ENCODE results near the gene STAT3. TPM values are rescaled to one million over a fixed set of nuclear protein-coding genes. Genes with fewer than 3 reads are reported as not detected.

STAT3 gene
- total RNA-seq, 4 donors from 2014 or later = 178 to 219 (median 191) TPM

DNA sequence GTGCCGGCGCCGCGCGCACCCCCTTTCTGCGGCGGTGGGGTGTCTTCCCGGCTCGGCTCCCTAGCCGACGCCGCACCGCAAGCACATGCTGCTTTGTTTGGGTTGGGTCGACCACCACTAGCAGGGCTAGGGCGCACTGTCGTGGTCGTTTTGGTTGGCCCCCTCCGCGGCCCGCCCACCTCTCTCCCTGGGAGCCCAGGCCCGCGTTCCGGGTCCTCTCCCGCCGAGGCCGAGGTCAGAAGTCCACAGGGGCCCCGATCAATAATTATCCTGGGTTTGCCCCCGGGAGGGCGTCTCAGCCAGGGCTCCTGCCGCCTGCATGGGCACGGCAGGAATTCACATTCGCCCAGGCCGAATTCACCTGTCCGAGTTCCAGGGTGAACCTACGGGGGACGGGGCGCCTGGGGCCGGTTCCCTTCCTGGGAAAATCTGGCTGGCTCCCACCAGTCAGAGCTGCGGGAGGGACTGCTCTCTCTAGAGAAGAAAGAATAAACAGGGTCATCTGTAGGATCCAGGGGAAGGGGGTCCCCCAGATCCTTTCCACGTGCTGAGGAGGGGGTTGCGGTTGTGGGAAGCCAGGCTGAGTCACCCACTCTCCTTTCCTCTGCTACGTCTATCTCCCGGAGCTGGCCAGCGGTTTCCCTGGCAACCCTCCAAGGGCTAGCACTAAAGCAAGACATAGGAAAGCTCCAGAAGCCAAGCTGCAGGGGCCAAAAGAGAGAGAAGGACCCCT is 111.5 kb downstream of the STAT3 start:
- Histone ChIP-seq H3K27ac (peak overlapping the region; percentile 87 to 94 (median 94)), H3K9me3 (no peaks in the 10 kb centered on the region), H3K27me3 (no peaks in the 10 kb centered on the region), H3K4me3 (peak overlapping the region; percentile 88 to 98 (median 96)), H3K4me1 (peaks cover 0 to 26% (median 4%) of the 10 kb centered on the region in 4 donors), H3K36me3 (no peaks in the 10 kb centered on the region)
- peak; percentile 38 to 78 (median 60) for DNase-seq
- no peak for TF ChIP-seq POLR2A (IDR thresholded peaks at IDR 0.05)
- TF ChIP-seq, protein P1, sequence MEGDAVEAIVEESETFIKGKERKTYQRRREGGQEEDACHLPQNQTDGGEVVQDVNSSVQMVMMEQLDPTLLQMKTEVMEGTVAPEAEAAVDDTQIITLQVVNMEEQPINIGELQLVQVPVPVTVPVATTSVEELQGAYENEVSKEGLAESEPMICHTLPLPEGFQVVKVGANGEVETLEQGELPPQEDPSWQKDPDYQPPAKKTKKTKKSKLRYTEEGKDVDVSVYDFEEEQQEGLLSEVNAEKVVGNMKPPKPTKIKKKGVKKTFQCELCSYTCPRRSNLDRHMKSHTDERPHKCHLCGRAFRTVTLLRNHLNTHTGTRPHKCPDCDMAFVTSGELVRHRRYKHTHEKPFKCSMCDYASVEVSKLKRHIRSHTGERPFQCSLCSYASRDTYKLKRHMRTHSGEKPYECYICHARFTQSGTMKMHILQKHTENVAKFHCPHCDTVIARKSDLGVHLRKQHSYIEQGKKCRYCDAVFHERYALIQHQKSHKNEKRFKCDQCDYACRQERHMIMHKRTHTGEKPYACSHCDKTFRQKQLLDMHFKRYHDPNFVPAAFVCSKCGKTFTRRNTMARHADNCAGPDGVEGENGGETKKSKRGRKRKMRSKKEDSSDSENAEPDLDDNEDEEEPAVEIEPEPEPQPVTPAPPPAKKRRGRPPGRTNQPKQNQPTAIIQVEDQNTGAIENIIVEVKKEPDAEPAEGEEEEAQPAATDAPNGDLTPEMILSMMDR (IDR thresholded peaks at IDR 0.05) = no peak

DNA sequence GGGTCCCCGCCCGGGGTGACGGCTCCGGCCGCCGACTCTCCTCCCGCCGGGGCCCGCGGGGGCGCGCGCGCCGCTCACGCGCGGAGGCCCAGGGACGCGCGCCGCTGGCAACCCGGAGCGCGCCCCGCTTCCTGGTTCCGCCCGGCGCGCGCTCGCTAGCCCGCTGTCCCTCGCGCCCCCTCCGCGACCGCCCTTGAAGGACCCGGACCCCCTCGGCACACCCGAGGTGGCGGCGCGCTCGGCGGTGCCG is 112.0 kb downstream of the STAT3 start, which contains the start of gene STAT5B:
TSS of gene STAT5B (minus strand) at position 33 of the 250 bp plus-strand sequence. CDS start 44,264 bp downstream, outside the sequence.
- Histone ChIP-seq H3K27me3 (no peaks in the 10 kb centered on the region), H3K4me3 (peak within 1 kb of the TSS; percentile 88 to 98 (median 96)), H3K4me1 (peaks cover 0 to 26% (median 4%) of the 10 kb centered on the region in 4 donors), H3K27ac (peak within 1 kb of the TSS; percentile 87 to 94 (median 94)), H3K36me3 (no peaks in the 10 kb centered on the region), H3K9me3 (no peaks in the 10 kb centered on the region)
- peak; percentile 61 to 86 (median 85) for DNase-seq
- TF ChIP-seq POLR2A (IDR thresholded peaks at IDR 0.05) = peak in 1 of 2 donors; percentile 89
- TF ChIP-seq, protein P1 (IDR thresholded peaks at IDR 0.05) = no peak

DNA sequence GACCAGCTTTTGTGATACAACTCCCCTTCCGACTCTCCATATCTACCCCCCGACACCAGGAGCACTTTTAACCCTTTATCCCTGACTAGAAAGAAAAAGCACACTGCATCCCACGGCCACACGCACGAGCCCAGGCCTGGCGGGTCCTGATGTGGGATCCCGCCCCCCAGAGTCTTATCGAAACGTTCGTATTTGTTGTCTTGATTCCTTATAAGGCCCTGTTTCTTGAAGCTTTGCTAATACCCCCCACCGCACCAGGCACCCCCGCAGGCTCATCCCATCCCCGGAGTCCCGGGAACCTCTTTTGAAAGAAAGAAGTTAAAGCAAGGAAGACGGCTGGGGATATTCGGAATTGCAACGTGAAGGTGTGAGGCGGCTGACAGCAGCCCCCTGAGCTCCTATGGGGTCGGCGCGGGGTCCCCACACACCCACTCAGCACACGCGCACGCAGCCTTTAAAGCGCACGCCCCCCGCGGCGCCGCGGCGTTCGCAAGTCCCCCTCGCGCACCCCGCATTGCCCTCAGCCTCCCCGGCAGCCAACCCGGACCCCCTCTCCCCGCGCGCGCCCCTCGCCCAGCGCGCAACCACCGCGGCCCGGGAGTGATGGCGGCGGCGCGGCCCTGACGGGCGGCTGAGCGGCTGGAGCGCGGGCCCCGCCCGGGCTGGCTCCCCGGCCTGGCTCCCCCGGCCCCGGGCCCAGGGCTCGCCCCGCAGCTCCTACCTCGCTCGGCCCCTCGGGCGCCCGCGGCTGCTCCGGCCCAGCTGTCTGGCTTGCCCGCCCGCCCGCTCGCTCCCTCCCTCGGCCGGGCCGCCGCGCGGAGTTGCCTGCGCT is 112.5 kb downstream of the STAT3 start:
- Histone ChIP-seq H3K9me3 (no peaks in the 10 kb centered on the region), H3K36me3 (no peaks in the 10 kb centered on the region), H3K4me1 (peaks cover 0 to 26% (median 4%) of the 10 kb centered on the region in 4 donors), H3K4me3 (peak overlapping the region; percentile 88 to 98 (median 96)), H3K27ac (peak overlapping the region; percentile 87 to 94 (median 94)), H3K27me3 (no peaks in the 10 kb centered on the region)
- no peak for TF ChIP-seq POLR2A (IDR thresholded peaks at IDR 0.05)
- TF ChIP-seq, protein P1 (IDR thresholded peaks at IDR 0.05) = no peak
- peak in 1 of 3 donors; percentile 41 for DNase-seq

- H3K4me1 ChIP-seq = peaks cover 0 to 29% (median 4%) of the 10 kb centered on the region in 4 donors
- DNase-seq = no peak
- H3K27me3 ChIP-seq = no peaks in the 10 kb centered on the region
- no peaks in the 10 kb centered on the region for H3K9me3 ChIP-seq
- H3K27ac ChIP-seq = peak overlapping the region; percentile 87 to 94 (median 94)
- H3K36me3 ChIP-seq = no peaks in the 10 kb centered on the region
- TF ChIP-seq POLR2A (IDR thresholded peaks at IDR 0.05) = no peak
- H3K4me3 ChIP-seq = peak overlapping the region; percentile 88 to 98 (median 96)
Observed at GRCh38 chr17:42274812-42275526, 113.3 kb downstream of the STAT3 start.

DNA sequence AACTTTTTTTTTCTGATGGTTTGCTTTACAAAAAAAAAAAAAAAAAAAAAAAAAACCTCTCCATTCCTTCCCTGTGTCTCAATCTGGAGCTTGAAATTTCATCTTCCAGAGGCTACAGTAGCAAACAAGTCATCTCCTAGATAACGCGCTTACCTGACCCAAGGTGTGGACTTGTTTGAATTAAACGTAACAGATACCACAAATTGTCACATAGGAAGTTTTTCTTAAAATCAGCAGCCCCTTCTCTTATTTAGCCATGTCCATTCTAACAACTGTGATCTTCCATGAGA is 114.0 kb downstream of the STAT3 start:
- no peaks in the 10 kb centered on the region for H3K36me3 ChIP-seq
- no peaks in the 10 kb centered on the region for H3K27me3 ChIP-seq
- H3K27ac ChIP-seq = peak overlapping the region in 1 of 4 donors; percentile 87
- no peak for DNase-seq
- H3K9me3 ChIP-seq = no peaks in the 10 kb centered on the region
- no peak for TF ChIP-seq POLR2A (IDR thresholded peaks at IDR 0.05)
- TF ChIP-seq, protein P1 (IDR thresholded peaks at IDR 0.05) = no peak
- peaks cover 0 to 34% (median 4%) of the 10 kb centered on the region in 4 donors for H3K4me1 ChIP-seq
- peak overlapping the region in 1 of 4 donors; percentile 94 for H3K4me3 ChIP-seq
